T-cell (primary cell): ENCODE measurements around the gene ARHGAP15. TPM values are rescaled to one million over a fixed set of nuclear protein-coding genes. Genes with fewer than 3 reads are reported as not detected.

ENCODE experiments used
- ATAC-seq, 4 experiments: fragments of 200-7000 bp in 3 of 4; fragments of 150-1000 bp in 1 of 4; cut with Tn5 transposase; replicated peaks in 1 of 4; 1 replicate in 3 of 4; 2 replicates in 1 of 4; pipeline ENCODE4 v1.10.0; 2021; ENCODE audit warnings: moderate library complexity in 3 of 4, mild to moderate bottlenecking in 2 of 4, moderate number of reproducible peaks in 1 of 4
- CTCF ChIA-PET, 2 donors: fragments of 300-600 bp; sonication (Branson Sonifier 250); formaldehyde crosslinking; loops; one replicate each; lab custom pipeline; 2022; ENCODE audit warnings: antibody characterized with exemption in 2 of 2; lab: Charles Lee
- POLR2A ChIA-PET, 2 donors: fragments of 300-600 bp; sonication (Branson Sonifier 250); formaldehyde crosslinking; loops; one replicate each; lab custom pipeline; 2022; ENCODE audit warnings: antibody characterized with exemption in 2 of 2; lab: Charles Lee
- DNase-seq, 35 experiments: peaks; one replicate each; pipeline versions ENCODE4 v3.0.0 to v3.0.0-alpha.2; 2013 to 2023
- H3K27ac ChIP-seq: one replicate; pipeline ENCODE4 v1.5.1; 2013; ENCODE audit warnings: low read length
- H3K27me3 ChIP-seq, 2 experiments: replicated peaks in 1 of 2; 1 replicate in 1 of 2; 2 replicates in 1 of 2; pipeline versions ENCODE4 v1.6.1 to v1.7.0; 2013; ENCODE audit warnings: low read length in 1 of 2, mixed read lengths in 1 of 2; ENCODE audit not compliant: control insufficient read depth in 2 of 2, insufficient read depth in 2 of 2; ENCODE audit errors: extremely low read depth in 1 of 2
- H3K36me3 ChIP-seq, 2 donors: 1 replicate in 1 of 2; 2 replicates in 1 of 2; pipeline versions ENCODE4 v1.6.1 to v1.7.0; 2013; ENCODE audit warnings: low read length in 1 of 2; ENCODE audit not compliant: control insufficient read depth in 2 of 2, insufficient read depth in 1 of 2; ENCODE audit errors: extremely low read depth in 1 of 2
- H3K4me1 ChIP-seq, 2 experiments: 1 replicate in 1 of 2; 2 replicates in 1 of 2; pipeline versions ENCODE4 v1.6.1 to v1.7.0; 2013; ENCODE audit warnings: low read length in 2 of 2, mixed read lengths in 1 of 2; ENCODE audit not compliant: insufficient read depth in 2 of 2, control insufficient read depth in 1 of 2; ENCODE audit errors: extremely low read depth in 1 of 2
- H3K4me3 ChIP-seq, 2 donors: 1 replicate in 1 of 2; 2 replicates in 1 of 2; pipeline versions ENCODE4 v1.5.1 to v1.7.0; 2013; ENCODE audit warnings: mild to moderate bottlenecking in 2 of 2, low read length in 1 of 2, moderate library complexity in 1 of 2; ENCODE audit not compliant: control insufficient read depth in 1 of 2; ENCODE audit errors: extremely low read depth in 1 of 2
- H3K9me3 ChIP-seq: 2 replicates; pipeline ENCODE4 v1.7.0; 2013
- H3K27ac Mint-ChIP-seq, 2 donors: one replicate each; pipeline ENCODE4 v1.8.0; 2020 to 2021; ENCODE audit warnings: mild to moderate bottlenecking in 2 of 2, mixed read lengths in 2 of 2
- H3K27me3 Mint-ChIP-seq, 2 donors: one replicate each; pipeline ENCODE4 v1.8.0; 2021 to 2022; ENCODE audit warnings: mixed read lengths in 2 of 2
- H3K36me3 Mint-ChIP-seq: one replicate; pipeline ENCODE4 v1.8.0; 2021; ENCODE audit warnings: mixed read lengths
- H3K4me1 Mint-ChIP-seq, 3 donors: one replicate each; pipeline ENCODE4 v1.8.0; 2020 to 2022; ENCODE audit warnings: mixed read lengths in 3 of 3, mild to moderate bottlenecking in 1 of 3
- H3K4me3 Mint-ChIP-seq, 3 donors: one replicate each; pipeline ENCODE4 v1.8.0; 2020 to 2022; ENCODE audit warnings: mild to moderate bottlenecking in 3 of 3, mixed read lengths in 3 of 3, moderate library complexity in 3 of 3
- H3K9me3 Mint-ChIP-seq, 3 donors: one replicate each; pipeline ENCODE4 v1.8.0; 2020 to 2022; ENCODE audit warnings: mixed read lengths in 3 of 3
- WGBS: methylation state at CpG from one replicate; pipeline ENCODE4 v1.1.5; 2013; ENCODE audit warnings: missing lambda C conversion rate; ENCODE audit not compliant: insufficient coverage; 5-methylcytosine and 5-hydroxymethylcytosine counted together
- total RNA-seq, 35 experiments: library from RNA in 6 of 35; stranded (reverse) in 6 of 35; fragments of 120-200 nt in 1 of 35; gene quantifications; one replicate each; pipeline versions ENCODE4 v1.2.1 to v1.2.4 and lab custom pipeline; 2013 to 2026

Gene ARHGAP15
- total RNA-seq, 5 donors from 2014 or later (not counting 1 experiment from before 2014, with no cell fraction given): 154 to 271 (median 188) TPM

DNA sequence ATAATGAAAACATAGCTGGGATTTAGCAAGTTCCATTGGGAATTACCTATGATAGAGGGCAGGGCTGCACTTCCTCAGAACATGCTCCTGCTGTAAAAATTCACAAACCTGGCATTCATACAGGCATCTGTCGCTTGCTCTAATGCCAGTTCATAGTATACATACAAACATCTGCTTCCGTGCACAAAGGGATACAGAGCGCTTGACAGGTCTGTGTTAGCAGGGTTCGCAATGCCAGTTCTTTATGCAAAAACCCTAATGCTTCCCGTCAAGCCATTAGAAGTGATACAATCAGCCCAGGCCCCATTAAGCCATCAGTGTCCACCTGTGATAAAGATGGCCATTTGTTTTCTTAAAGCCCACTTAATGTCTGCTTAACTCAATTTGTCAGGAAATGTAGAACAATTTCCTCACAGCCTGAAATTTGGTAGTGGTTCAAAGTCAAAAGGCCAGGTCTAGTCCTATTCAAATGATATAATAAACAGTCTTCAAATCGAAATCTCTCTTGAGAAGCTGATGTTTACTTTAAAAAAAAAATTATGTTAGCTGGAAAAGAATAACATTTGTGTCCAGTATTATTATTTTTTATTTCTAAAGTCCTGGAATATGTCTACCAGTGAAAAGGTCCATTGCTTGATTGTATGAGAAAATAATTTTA lies 556.3 kb downstream of the ARHGAP15 start:
- Histone ChIP-seq H3K27ac (no peak overlapping the region), H3K4me3 (no peak overlapping the region), H3K9me3 (no peaks in the 10 kb centered on the region), H3K36me3 (peaks cover 0 to 5% of the 10 kb centered on the region in 2 donors), H3K27me3 (no peaks in the 10 kb centered on the region), H3K4me1 (peaks cover 2 to 4% of the 10 kb centered on the region in 2 experiments)
- DNase-seq: no peak
- Mint-ChIP-seq H3K4me1 (peaks cover 43 to 63% (median 48%) of the 10 kb centered on the region in 3 donors), H3K27me3 (no peaks in the 10 kb centered on the region), H3K27ac (no peak overlapping the region), H3K36me3 (peaks cover 11% of the 10 kb centered on the region), H3K9me3 (no peaks in the 10 kb centered on the region), H3K4me3 (no peak overlapping the region)
- CTCF ChIA-PET: interaction anchor here in 1 of 2 donors (0.5 to 0.7 kb wide), 2 partner anchors 9 to 63 kb away, joined by 3 read pairs; no protein-coding TSS in a partner anchor
- ATAC-seq: no peak
- POLR2A ChIA-PET: interaction anchor here in 1 of 2 donors (0.7 kb wide), 1 partner anchor 432 kb away, joined by 10 read pairs; no protein-coding TSS in a partner anchor
- 100% methylated on average over 5 of the region's 6 CpGs for WGBS

DNA sequence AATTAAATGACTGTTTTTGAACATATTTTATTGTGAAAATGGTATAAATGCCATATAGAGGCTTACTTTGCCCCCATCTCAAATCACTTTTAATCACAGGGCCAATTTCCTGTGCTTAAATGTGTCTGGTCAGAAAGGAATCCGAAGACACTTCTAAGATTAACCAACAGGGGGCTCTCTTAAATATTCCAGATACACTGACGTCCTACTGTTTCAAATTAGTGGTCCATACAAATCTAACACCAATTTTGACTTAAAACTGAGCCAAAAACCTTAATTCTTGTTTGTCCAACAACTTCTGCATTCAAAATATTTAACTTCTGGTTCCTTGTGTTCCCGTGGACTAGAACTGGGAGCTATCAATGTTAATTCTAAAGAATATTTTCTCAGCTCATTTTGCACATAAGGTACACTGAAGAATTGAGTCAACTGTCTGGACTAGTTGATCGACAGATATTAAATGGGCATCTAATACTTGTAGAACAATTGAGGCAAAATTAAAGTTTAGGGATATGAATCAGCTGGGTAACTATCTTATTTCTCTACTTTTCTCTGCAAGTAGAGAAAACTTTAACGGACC lies 557.5 kb downstream of the ARHGAP15 start:
- CTCF ChIA-PET: no interaction called here
- H3K27me3 Mint-ChIP-seq: no peaks in the 10 kb centered on the region

DNA sequence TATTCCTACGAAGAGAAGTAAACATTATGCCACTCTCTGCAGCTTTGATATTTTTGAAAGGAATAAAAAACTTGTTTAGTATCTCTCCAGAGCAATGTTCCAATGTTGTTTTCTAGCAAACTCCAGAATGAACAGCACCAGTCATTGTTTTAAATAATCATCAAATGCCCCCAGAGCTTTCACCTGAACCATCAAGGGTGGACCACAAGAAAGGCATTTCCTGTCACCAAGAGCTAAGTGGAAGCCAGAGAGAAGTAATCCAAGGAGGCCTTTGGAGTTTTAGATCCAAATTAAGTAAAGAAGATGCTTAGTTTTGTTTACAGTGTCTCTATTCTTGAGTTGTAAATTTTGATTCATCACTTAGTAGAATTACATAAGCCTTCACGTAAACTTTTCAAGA lies 559.0 kb downstream of the ARHGAP15 start:
- Mint-ChIP-seq H3K27me3 (no peaks in the 10 kb centered on the region), H3K4me3 (no peak overlapping the region), H3K4me1 (peaks cover 38 to 55% (median 41%) of the 10 kb centered on the region in 3 donors), H3K9me3 (no peaks in the 10 kb centered on the region), H3K27ac (peak overlapping the region in 1 of 2 donors; percentile 54), H3K36me3 (peaks cover 28% of the 10 kb centered on the region)
- Histone ChIP-seq H3K4me1 (peaks cover 2 to 4% of the 10 kb centered on the region in 2 experiments), H3K9me3 (no peaks in the 10 kb centered on the region), H3K36me3 (peaks cover 0 to 5% of the 10 kb centered on the region in 2 donors), H3K4me3 (no peak overlapping the region), H3K27ac (no peak overlapping the region), H3K27me3 (no peaks in the 10 kb centered on the region)
- POLR2A ChIA-PET: no interaction called here
- peak in 1 of 4 experiments; percentile 40 for ATAC-seq
- no CpG with 5 or more reads among the region's 2 CpGs for WGBS
- peak in 1 of 35 experiments; percentile 9 for DNase-seq
- CTCF ChIA-PET: interaction anchor here in 1 of 2 donors (0.6 kb wide), 1 partner anchor 1305 kb away, joined by 3 read pairs; no protein-coding TSS in a partner anchor

More for the DNA sequence above, 557.5 kb downstream of the ARHGAP15 start:
- peaks cover 0 to 5% of the 10 kb centered on the region in 2 donors for H3K36me3 ChIP-seq
- WGBS: 50% methylated on average over 1 of the region's 5 CpGs
- H3K9me3 Mint-ChIP-seq: no peaks in the 10 kb centered on the region
- POLR2A ChIA-PET: no interaction called here
- peaks cover 17% of the 10 kb centered on the region for H3K36me3 Mint-ChIP-seq
- DNase-seq (peak in 1 of 35 experiments; percentile 40), ATAC-seq (no peak)
- peak overlapping the region in 1 of 2 donors; percentile 55 for H3K27ac Mint-ChIP-seq
- no peak overlapping the region for H3K4me3 ChIP-seq
- no peak overlapping the region for H3K27ac ChIP-seq
- no peaks in the 10 kb centered on the region for H3K9me3 ChIP-seq
- peaks cover 2 to 4% of the 10 kb centered on the region in 2 experiments for H3K4me1 ChIP-seq
- peaks cover 43 to 59% (median 48%) of the 10 kb centered on the region in 3 donors for H3K4me1 Mint-ChIP-seq
- H3K27me3 ChIP-seq: no peaks in the 10 kb centered on the region
- H3K4me3 Mint-ChIP-seq: no peak overlapping the region

DNA sequence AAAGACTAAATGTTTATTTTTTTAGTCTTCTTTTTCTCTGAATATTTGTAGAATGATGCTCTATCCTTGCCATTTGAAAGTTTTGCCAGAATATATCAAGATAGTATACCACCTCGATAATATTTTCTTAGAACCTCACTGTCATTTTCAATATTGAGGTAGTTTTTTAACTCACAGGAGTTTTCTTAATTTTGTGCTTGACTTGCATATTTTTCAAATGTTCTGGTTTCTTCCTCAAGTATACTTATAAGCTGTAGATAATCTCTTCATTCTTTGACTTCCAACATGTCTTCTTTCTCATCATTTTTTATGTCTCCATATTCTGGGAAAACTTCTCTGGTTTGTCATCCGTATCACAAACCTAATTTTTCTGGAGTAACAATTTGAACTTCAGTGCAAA lies 559.6 kb downstream of the ARHGAP15 start:
- no peak for ATAC-seq

DNA sequence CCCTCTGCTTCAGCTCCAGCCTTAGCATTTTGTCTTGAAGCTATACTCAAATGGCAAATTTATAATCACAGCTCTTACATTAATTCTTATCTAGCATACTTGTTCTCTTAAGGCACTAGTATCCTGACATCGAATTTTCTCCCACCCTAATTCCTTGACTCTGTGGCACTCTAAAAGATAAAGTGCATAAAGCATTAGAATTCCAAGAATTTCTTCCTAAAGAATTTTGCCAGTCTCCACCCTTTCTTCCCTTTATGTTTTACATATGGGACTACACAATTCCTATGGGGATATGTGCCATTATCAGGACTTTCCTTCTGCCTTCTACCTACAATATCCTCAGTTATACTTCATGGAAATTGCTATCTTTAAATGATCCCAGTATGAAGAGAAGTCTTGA lies 560.3 kb downstream of the ARHGAP15 start:
- no peaks in the 10 kb centered on the region for H3K27me3 ChIP-seq
- H3K27ac ChIP-seq: no peak overlapping the region
- no peak for ATAC-seq
- no peak overlapping the region for H3K4me3 ChIP-seq
- 100% methylated on average over 1 of the region's 1 CpG for WGBS
- POLR2A ChIA-PET: interaction anchor here (0.6 to 1.0 kb wide), 3 partner anchors 8 to 312 kb away, joined by 3 to 4 read pairs (median 4); no protein-coding TSS in a partner anchor
- no peak for DNase-seq
- Mint-ChIP-seq H3K27ac (peak overlapping the region in 1 of 2 donors; percentile 5), H3K4me3 (no peak overlapping the region), H3K4me1 (peaks cover 38 to 51% (median 41%) of the 10 kb centered on the region in 3 donors), H3K36me3 (peaks cover 36% of the 10 kb centered on the region), H3K27me3 (no peaks in the 10 kb centered on the region), H3K9me3 (no peaks in the 10 kb centered on the region)
- no peaks in the 10 kb centered on the region for H3K9me3 ChIP-seq
- peaks cover 2 to 4% of the 10 kb centered on the region in 2 experiments for H3K4me1 ChIP-seq
- peaks cover 0 to 5% of the 10 kb centered on the region in 2 donors for H3K36me3 ChIP-seq
- CTCF ChIA-PET: no interaction called here

More for the DNA sequence above, 559.6 kb downstream of the ARHGAP15 start:
- H3K9me3 ChIP-seq: no peaks in the 10 kb centered on the region
- peak overlapping the region in 1 of 2 donors; percentile 4 for H3K27ac Mint-ChIP-seq
- ChIA-PET CTCF (no interaction called here), POLR2A (interaction anchor here in 1 of 2 donors (0.6 kb wide), 1 partner anchor 311 kb away, joined by 4 read pairs; no protein-coding TSS in a partner anchor)
- H3K4me3 Mint-ChIP-seq: no peak overlapping the region
- H3K27ac ChIP-seq: no peak overlapping the region
- no CpG with 5 or more reads among the region's 2 CpGs for WGBS
- H3K4me3 ChIP-seq: no peak overlapping the region
- peaks cover 32% of the 10 kb centered on the region for H3K36me3 Mint-ChIP-seq
- H3K27me3 Mint-ChIP-seq: no peaks in the 10 kb centered on the region
- no peaks in the 10 kb centered on the region for H3K9me3 Mint-ChIP-seq
- peaks cover 0 to 5% of the 10 kb centered on the region in 2 donors for H3K36me3 ChIP-seq
- H3K4me1 Mint-ChIP-seq: peaks cover 38 to 55% (median 41%) of the 10 kb centered on the region in 3 donors
- DNase-seq: no peak
- H3K27me3 ChIP-seq: no peaks in the 10 kb centered on the region
- H3K4me1 ChIP-seq: peaks cover 2 to 4% of the 10 kb centered on the region in 2 experiments

DNA sequence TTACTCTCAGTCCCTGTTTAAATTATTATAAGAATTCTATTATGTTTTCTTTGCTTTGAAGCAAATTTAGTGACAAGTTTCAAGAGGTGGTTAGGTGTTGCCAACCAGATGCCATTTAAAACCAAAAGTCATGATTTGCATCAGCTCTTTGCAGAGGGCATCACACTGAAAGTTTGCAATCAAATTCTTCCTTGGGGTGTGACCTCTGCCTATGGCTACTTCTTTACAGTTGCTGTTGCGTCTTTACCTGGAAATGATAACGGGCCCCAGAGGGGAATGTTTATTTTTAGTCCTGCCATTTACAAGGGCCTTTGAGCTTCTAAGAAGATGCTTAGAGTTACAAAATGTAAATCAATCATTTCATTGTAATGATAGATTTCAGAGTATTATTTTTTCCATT lies 561.0 kb downstream of the ARHGAP15 start:
- Mint-ChIP-seq H3K4me3 (no peak overlapping the region), H3K27ac (no peak overlapping the region), H3K4me1 (peaks cover 34 to 44% (median 37%) of the 10 kb centered on the region in 3 donors), H3K27me3 (no peaks in the 10 kb centered on the region), H3K9me3 (no peaks in the 10 kb centered on the region), H3K36me3 (peaks cover 37% of the 10 kb centered on the region)
- ChIA-PET CTCF (no interaction called here), POLR2A (interaction anchor here (0.7 to 1.0 kb wide), 2 partner anchors 9 to 961 kb away, joined by 3 read pairs; no protein-coding TSS in a partner anchor)
- Histone ChIP-seq H3K27me3 (no peaks in the 10 kb centered on the region), H3K4me3 (no peak overlapping the region), H3K36me3 (peaks cover 0 to 5% of the 10 kb centered on the region in 2 donors), H3K4me1 (peaks cover 2 to 4% of the 10 kb centered on the region in 2 experiments), H3K9me3 (no peaks in the 10 kb centered on the region), H3K27ac (no peak overlapping the region)
- no peak for ATAC-seq
- no CpG with 5 or more reads among the region's 2 CpGs for WGBS
- no peak for DNase-seq
